OCI-LY1 (cell line): ENCODE measurements around the gene AR.

Source experiments
- CTCF ChIP-seq: fragments of 200-600 bp; sonication (generic), shearing (Covaris generic); IDR thresholded peaks from 2 replicates; pipeline ENCODE4 v1.5.1; 2017; ENCODE audit warnings: mild to moderate bottlenecking, antibody characterized with exemption, low read length, moderate library complexity, mixed read lengths
- EZH2 ChIP-seq: fragments of 200-600 bp; sonication (generic), shearing (Covaris generic); IDR thresholded peaks from 2 replicates; pipeline ENCODE4 v1.8.0; 2017; ENCODE audit warnings: borderline replicate concordance, mixed run types, mild to moderate bottlenecking, antibody characterized with exemption, low read length, moderate library complexity, mixed read lengths

DNA sequence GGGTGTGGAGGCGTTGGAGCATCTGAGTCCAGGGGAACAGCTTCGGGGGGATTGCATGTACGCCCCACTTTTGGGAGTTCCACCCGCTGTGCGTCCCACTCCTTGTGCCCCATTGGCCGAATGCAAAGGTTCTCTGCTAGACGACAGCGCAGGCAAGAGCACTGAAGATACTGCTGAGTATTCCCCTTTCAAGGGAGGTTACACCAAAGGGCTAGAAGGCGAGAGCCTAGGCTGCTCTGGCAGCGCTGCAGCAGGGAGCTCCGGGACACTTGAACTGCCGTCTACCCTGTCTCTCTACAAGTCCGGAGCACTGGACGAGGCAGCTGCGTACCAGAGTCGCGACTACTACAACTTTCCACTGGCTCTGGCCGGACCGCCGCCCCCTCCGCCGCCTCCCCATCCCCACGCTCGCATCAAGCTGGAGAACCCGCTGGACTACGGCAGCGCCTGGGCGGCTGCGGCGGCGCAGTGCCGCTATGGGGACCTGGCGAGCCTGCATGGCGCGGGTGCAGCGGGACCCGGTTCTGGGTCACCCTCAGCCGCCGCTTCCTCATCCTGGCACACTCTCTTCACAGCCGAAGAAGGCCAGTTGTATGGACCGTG lies 2.2 kb downstream of the AR start:
- TF ChIP-seq CTCF, result no peak
- TF ChIP-seq EZH2, result no peak
